ENCODE results near the gene SRC.

DNA sequence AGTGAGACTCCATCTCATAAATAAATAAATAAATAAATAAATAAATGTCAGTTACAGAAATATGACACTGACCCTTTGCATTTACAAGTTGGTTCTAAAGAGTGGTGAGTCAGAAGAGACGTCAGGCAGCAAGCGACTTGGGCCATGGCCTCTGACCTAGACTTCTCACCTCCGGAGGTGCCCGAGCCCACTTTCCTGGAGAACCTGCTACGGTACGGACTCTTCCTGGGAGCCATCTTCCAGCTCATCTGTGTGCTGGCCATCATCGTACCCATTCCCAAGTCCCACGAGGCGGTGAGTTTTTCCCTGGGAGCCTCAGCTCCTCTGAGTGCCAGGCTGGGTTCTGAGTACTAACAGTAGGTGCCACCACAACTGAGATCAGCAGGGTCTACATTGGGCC, 44.8 kb upstream of the SRC start:
- no peak for TF ChIP-seq POLR2A (IDR thresholded peaks at IDR 0.05)
- TF ChIP-seq, protein P1, sequence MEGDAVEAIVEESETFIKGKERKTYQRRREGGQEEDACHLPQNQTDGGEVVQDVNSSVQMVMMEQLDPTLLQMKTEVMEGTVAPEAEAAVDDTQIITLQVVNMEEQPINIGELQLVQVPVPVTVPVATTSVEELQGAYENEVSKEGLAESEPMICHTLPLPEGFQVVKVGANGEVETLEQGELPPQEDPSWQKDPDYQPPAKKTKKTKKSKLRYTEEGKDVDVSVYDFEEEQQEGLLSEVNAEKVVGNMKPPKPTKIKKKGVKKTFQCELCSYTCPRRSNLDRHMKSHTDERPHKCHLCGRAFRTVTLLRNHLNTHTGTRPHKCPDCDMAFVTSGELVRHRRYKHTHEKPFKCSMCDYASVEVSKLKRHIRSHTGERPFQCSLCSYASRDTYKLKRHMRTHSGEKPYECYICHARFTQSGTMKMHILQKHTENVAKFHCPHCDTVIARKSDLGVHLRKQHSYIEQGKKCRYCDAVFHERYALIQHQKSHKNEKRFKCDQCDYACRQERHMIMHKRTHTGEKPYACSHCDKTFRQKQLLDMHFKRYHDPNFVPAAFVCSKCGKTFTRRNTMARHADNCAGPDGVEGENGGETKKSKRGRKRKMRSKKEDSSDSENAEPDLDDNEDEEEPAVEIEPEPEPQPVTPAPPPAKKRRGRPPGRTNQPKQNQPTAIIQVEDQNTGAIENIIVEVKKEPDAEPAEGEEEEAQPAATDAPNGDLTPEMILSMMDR (IDR thresholded peaks at IDR 0.05) = no peak

Measured in gastroesophageal sphincter (tissue), 3 donors.